GM18520 (cell line): ENCODE data around the gene TXK.

ENCODE experiments used
- ATAC-seq: cut with Tn5 transposase; IDR thresholded peaks from one replicate; pipeline ENCODE4 v1.9.1; 2021; ENCODE audit not compliant: unreplicated experiment

The TXK gene

DNA sequence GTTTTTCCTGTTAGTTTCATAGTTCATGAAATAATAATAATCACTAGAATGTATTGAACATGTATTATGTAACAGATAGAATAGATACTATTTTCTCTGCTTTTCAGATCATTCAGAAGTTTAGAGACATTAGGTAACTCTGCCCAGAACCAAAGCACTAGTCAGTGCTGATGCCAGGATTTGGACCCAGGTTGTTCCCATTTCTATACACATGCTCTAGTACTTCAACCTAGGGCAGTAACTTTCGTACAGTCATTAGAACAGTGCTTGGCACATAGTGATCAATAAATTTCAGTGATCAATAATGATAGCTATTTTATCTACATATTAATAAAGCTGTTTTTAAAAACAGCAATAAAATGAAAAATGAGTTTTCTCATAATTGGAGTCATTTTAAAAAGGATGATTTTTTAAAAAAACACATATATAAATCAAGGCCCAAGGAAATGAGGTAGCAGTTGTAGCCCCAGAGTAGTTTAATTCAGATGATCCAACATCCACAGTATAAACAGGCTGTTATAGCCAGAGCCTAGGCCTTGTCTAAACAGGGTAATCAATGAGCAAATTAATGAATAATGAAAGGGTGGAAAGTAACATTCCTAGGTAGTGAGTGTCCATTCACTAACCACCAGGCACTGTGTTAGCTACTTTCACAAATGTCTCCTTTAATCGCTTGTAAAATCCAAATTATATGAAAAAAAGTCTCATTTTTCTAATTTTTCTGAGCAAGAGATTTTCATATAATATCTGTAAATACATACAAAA, 25.6 kb downstream of the TXK start:
- no peak for ATAC-seq

GRCh38 chr4:48105230-48105629, 28.8 kb downstream of the TXK start:
- ATAC-seq = no peak

DNA sequence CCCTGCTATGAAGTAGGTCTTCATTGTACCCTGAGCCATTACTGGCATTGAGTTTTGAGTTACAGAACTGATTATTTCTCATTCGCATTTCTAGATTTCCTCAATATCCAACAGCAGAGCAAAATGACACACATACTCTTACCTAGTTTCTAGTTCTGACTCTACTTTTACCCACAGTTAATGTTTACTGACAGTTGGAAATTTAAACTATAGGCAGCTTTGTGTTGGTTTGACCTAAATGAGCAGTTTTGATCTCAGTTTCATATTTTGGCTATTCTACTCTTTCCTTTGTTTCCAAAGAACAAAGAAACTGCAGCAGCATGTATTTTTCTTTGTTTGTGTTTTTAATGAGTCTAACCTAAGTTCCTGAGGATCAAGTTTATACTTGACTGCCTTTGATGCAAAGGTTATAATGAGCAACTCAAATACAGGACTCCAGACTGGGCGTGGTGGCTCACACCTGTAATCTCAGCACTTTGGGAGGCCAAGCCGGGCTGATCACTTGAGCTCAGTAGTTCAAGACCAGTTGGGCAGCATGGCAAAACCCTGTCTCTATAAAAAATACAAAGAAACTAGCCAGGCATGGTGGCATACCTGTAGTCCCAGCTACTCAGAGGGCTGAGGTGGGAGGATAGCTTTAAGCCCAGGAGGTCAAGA, 30.4 kb downstream of the TXK start:
- ATAC-seq = peak; percentile 42

DNA sequence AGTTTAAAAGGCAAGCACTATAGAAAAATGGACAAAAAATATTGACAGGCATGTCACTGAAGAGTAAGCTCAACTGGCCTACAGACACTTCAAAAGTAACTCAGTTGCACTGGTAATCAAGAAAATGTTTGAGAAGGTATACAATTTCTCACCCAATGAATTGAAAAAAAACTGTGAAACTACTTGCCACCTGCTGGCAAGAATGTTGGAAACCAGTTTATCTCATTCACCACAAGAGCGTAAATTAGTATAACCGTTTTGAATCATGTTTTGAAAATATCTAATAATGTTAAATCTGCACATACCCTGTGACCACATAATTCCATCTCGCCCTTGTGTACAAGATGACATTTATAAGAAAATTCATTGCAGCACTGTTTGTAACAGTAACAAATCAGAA, 31.7 kb downstream of the TXK start:
- no peak for ATAC-seq

- no peak for ATAC-seq
These were observed 33.8 kb downstream of the TXK start for GRCh38 chr4:48100256-48100655.

DNA sequence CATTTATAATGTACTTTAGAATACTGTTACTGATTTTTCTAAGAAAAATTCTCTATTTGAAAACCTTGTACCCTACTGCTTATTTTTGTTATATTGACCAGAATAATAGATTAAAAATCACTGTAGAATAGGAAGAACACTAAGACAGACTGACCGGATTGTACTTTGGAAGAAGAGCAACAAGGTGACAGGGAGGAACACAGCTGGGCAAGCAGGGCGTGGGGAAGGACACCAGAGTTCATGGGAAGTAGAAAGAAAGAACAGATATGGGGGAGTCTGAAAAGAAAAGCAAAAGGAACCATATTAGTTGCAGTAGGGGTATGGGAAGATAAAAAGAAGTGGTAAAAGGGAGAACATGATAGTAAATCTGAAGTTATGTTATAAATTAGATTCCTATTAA, 38.6 kb downstream of the TXK start:
- ATAC-seq = no peak

- ATAC-seq = no peak
These were observed 40.0 kb downstream of the TXK start for GRCh38 chr4:48093991-48094416.

- ATAC-seq = no peak
These were observed 43.4 kb downstream of the TXK start for GRCh38 chr4:48090621-48091020.

GRCh38 chr4:48085821-48086589, 48.0 kb downstream of the TXK start:
- no peak for ATAC-seq

DNA sequence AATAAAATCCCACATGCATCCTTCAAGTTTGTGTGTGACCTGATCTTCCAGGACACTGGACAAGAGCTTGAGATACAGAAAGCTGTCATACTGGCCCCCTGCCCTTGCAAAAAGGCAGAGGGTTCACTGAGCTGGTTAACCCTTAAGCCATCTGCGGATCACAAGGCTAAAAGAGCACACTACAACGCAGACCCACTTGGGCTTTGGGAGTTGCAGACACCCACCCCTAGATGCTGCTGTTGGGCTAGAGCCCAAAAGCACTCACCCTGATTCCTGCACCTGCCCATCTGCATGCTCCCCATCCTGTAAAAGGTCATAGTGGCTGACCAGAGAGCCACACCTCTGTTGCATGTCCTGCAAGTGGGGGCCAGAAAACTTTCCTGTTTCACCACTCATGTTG, 51.1 kb downstream of the TXK start:
- no peak for ATAC-seq

DNA sequence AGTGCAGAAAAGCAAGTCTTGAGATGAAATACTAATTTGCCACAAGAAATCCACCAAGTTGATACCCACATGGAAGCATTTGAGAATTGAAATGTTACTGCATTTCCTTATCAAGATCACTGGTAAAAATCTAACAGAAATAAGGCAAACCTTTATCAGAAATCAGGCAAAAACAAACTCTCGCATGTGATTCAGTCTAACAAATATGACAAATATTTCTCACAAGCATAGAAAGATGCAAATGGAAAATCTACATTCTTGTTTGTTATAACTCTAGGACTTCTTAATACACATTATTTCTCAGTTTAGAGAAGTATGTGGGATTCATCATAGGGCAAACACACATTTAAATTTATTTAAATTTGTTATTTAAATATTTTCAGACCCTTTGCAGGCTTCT, 52.9 kb downstream of the TXK start:
- ATAC-seq = no peak

DNA sequence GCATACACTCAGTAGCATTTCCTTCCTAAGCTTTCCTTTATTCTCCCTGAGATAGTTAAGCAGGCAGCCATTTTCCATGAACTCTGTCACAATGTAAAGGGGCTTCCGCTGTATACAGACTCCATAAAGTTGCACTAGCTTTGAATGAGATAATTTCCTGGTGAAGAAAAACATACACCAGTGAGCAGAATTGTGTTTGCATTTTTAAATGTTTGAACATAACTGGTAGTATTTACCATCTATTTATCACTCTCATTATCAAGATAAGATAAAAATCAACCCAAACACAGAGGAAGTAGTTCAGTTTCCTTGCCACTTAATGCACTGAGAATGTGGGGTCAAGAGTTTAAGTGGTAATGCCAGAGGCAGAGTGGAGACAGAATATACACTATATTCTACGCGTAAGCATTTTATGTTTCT, 54.1 kb downstream of the TXK start:
- ATAC-seq = no peak

GRCh38 chr4:48078862-48079655, 55.0 kb downstream of the TXK start:
- no peak for ATAC-seq

DNA sequence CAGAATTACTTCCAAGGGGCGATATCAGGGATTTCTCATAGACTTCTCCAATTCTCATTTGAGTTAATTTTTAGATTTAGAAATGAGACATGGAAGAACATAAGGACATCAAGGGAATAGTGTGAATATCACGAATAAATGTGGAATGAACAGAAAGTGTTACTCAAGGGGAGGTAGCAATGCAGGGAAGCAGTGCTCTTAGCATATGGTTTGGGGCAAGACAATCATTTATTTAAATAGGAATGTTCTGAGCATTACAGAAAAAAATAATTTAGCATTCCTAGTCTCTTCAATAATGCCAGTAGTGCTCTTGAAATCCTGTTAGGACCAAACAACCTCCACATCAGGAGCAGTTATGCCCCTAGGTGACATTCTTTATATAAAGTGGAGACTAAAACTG, 55.6 kb downstream of the TXK start:
- no peak for ATAC-seq

DNA sequence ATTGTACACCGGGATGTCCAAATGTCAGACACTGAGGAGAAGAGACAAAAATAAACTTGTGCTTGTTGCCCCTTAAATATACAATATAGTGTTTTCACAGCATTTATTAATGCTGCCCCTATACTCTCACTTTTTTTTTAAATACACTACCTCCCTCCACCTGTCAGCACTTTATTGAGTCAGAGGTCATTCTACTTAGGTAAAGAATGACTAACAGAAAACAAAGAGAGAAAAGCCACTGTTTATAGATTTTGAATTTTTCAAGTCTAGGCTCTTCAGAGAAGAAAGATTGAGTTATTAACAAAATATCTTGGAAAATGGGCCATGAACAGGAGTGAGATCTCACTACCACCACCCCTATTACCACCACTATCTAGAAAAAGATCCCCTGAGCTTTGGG, 59.4 kb downstream of the TXK start:
- ATAC-seq = no peak

DNA sequence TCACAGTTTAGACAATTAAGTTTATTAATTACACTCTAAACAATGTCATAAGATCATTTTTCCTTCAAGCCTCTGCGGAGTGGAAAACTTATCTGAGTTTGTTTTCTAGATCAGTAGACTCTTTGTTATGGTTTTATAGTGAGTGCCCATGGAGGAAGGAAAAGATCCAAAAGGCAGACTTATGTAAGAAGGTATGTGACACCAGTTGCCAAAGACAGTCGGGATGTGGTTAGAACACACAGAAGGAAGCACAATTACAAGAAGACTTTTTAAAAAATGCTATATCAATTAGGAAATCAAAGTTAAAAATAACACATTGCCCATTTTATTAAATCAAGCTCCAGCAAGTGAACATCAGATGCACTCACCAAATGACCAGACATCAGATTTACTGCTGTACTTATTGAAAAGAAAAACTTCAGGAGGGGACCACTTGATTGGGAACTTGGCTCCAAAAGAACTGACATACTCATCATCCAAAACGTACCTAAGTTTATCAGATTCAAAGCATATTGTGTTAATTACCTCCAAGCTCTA, 60.4 kb downstream of the TXK start:
- no peak for ATAC-seq

DNA sequence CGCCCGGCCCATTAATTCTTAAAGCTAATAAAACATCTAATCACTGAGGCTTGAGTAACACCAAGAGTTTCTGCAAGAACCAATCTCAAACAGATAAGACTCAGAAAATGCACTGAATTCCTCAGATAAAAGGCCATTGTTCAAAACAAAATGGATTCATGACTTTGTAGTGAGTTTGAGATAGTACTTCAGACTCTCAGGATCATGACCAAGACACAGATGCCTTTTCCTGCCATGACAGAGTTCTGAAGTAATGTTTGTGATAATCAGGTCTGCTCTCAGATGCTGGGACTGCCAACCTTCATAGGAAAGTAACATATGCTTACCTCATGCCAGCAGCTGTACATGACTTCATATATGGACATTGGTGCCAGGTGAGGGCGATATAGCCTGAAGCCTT, 62.9 kb downstream of the TXK start:
- no peak for ATAC-seq

- ATAC-seq = no peak
These were observed 65.0 kb downstream of the TXK start for GRCh38 chr4:48069026-48069425.

DNA sequence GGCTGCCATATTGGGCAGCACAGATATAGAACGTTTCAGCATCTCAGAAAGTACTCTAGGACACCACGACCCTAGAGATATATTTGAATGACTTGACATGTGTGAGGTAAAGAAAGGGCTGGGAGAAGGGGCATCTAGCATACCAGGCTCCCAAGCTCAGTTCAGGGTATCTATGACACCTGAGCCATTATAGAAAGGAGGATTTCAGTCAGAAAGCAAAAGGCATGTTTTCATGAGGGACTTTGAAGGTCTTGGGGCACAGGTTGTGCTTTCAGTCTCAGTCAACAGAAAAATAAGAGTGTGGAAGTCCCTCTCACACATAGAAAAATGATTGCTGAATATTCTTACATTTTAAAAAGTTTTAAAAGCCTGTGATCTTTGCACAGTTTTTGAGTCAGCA, 65.9 kb downstream of the TXK start:
- no peak for ATAC-seq

GRCh38 chr4:48067536-48067935, 66.5 kb downstream of the TXK start:
- ATAC-seq = no peak

- peak; percentile 70 for ATAC-seq
These were observed 68.4 kb downstream of the TXK start for GRCh38 chr4:48065587-48066052.
